GM10847 (cell line): ENCODE data around the gene EPAS1.

Source experiments
- POLR2A ChIP-seq: IDR thresholded peaks from 2 replicates; pipeline ENCODE4 v1.6.1; 2011; ENCODE audit not compliant: insufficient read length; ENCODE audit errors: extremely low read depth

EPAS1 gene

DNA sequence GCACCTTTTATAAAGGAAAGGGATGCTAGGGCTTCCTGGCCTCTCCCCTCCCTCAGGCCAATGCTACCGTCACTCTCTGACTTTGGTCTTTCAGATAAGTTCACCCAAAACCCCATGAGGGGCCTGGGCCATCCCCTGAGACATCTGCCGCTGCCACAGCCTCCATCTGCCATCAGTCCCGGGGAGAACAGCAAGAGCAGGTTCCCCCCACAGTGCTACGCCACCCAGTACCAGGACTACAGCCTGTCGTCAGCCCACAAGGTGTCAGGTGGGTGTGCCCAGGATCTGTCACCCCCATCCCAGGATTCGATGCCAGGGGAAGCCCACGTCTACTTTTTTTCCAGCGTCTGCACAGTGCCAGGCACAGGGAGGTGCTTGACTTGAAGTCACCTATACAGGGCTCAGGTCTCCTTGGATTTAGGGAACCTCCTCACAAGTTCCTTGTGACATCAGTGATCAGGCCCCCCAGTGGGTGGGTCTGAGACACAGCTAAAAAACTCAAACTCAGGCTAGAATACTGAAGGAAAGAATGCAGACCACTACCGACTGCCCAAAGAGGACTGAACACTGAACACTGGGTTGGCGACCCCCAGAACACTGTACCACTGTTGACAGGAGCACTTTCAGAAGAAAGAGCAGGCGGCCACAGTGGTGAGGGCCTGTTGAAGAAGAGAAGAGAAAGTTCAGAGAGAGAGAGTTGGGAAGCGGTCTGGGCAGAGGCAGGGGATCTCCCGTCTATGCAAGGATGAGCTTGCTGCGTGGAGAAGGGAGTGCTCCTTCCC, 85.3 kb downstream of the EPAS1 start:
- no peak for TF ChIP-seq POLR2A

DNA sequence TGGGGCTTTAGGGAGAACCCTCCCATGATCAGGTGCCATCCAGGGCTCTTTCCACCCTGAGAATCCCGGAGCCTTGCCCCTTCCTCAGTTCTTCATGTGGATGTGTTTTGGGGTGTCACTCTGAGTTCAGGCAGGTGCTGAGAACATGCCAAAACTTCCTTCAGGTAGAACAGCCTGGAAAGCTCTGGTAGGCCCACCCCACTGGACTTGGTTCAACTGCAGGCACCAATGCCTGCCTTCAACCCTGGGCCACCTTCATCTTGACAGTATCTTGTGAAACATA, 85.8 kb downstream of the EPAS1 start:
- no peak for TF ChIP-seq POLR2A

DNA sequence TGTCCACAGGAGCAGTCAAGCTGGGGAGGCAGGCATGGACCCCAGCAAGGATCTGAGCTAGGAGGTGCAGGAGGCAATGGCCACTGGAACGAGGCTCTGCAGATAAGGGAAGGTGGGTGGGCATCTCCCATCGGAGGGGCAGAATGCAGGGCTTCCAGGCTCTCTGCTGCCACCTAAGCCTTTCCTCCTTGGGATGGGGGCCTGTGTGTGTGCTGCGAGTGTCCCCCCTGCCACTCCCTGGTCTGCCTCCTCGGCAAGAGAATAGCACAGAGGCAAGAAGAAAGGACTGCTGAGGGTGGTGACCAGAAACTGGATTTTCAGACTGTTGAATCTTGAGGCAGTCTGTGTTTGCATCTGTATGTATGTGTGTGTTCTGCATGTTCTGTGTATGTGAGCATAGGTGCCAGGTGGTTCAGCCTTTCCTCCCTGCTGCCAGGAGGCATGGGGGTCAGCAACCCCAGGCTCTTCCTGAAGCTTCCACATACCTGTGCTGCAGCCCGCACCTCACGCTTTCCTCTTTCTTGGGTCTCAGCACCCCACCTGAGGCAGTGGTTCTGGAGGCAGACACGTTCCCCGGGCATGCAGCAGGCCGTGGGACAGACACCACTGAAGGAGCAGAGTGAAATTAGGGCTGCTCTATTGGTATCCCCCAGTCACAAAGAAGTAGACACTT, 86.7 kb downstream of the EPAS1 start:
- no peak for TF ChIP-seq POLR2A

DNA sequence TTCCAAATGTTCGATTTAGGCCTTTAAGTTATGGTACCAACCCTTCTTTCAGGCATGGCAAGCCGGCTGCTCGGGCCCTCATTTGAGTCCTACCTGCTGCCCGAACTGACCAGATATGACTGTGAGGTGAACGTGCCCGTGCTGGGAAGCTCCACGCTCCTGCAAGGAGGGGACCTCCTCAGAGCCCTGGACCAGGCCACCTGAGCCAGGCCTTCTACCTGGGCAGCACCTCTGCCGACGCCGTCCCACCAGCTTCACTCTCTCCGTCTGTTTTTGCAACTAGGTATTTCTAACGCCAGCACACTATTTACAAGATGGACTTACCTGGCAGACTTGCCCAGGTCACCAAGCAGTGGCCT, 87.2 kb downstream of the EPAS1 start:
- TF ChIP-seq POLR2A, result no peak

DNA sequence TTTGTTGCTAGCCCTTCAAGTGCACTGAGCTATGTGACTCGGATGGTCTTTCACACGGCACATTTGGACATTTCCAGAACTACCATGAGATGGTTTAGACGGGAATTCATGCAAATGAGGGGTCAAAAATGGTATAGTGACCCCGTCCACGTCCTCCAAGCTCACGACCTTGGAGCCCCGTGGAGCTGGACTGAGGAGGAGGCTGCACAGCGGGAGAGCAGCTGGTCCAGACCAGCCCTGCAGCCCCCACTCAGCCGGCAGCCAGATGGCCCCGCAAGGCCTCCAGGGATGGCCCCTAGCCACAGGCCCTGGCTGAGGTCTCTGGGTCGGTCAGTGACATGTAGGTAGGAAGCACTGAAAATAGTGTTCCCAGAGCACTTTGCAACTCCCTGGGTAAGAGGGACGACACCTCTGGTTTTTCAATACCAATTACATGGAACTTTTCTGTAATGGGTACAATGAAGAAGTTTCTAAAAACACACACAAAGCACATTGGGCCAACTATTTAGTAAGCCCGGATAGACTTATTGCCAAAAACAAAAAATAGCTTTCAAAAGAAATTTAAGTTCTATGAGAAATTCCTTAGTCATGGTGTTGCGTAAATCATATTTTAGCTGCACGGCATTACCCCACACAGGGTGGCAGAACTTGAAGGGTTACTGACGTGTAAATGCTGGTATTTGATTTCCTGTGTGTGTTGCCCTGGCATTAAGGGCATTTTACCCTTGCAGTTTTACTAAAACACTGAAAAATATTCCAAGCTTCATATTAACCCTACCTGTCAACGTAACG, 88.8 kb downstream of the EPAS1 start:
- TF ChIP-seq POLR2A, result no peak

DNA sequence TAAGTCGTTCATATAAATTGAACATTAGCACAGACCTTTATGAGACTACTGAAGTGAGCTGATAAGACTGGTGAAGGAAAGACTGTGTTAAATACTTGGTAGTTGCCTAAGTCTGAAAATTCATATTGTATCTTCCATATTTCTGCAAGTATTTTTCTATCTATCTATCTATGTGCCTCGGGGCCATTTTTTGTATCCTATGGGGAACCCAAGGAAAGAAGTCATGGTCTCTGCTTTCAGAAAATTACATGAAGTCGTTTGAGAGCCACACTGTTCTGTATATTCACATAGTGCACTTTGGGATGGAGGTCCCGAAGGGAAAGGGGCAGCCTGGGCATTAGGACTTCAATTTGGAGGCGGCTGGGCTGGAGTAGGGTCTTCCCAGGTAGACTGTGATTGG, 89.6 kb downstream of the EPAS1 start:
- TF ChIP-seq POLR2A, result no peak

DNA sequence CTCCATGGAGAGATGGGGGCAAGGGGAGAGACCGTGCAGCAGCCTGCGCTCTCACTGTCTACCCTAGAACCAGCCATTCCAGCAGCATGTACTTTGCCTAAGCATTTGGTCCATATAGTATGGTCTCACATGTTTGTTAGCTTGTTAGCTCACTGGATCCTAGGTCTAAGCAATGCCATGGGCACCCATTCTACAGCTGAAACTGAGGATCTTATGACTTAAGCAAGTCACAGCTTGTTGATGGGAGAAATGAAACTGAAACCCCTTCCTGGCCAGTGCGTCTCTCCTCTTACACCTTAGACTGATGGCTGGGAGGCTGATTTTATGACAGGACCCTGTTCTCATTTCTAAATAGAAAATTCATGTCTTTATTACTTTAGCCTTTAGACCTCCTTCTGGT, 90.1 kb downstream of the EPAS1 start:
- no peak for TF ChIP-seq POLR2A

DNA sequence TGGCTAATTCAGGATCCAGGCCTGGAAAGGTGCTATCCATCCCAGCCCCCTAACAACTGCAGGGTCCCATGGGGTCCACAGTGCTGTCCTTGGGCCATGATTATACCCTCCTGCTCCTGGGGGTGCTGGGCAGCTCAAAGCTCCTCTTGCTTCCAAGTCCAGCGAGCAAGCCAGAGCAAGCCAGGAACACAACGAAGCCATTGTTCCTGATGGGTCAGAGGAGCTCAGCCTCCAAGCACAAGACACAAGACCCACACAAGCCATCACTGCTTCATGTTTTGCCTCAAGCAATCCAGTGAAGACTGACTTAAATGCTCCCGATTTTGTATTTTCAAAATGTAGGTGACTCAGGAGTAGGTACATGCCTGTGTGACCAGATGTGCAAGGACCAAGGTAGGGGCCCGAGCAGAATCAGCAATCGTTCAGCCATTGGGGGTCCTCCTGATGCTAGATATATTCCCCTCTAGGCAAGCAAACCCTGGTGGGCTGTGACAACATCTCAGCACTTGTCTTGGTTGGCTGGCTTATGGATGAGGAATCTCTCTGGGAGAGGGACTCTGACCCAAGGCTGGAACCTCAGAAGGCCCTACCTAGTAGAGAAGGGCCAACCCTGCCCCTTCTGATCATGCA, 90.8 kb downstream of the EPAS1 start:
- no peak for TF ChIP-seq POLR2A

DNA sequence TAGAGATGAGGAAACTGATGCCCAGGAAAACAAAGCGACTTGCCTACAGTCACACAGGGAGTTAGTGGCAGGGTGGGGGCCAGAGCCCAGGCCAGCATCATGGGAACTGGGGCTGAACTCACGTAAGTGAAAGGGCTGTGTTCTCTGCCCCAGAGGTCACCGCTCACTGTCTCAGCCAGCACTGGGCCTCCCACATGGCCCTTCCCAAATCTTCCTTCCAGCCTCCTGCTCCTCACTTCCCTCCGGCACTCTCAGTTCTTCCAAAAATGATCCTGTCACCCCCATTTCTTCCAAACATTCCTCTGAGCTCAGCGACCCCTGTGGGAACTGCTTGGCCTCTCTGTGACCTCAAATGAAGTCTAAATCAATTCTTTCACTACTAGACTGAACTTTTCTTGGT, 91.7 kb downstream of the EPAS1 start:
- TF ChIP-seq POLR2A, result no peak

DNA sequence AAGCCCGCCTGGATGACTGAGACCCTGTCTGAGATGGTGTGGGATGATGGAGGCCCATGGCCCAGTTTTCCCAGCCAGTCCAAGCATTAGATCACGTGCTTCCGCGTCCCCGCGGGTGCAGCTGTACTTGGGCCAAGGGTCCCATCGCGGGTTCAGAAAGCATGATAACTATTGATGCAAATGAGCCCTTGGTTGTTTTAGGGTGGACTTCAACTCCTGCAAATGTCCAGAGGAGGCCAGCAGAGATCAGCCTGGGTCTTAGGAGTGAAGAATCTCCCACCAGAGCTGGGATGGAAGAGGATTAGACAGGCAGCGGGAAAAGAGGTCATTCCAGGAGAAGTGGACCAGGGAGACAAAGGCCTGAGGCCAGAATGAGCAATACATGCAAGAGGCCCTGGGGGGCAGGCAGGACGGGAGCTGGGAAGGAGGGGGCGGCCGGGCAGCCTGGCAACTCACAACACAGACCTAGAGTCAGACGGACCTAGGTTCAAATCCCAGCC, 92.3 kb downstream of the EPAS1 start:
- no peak for TF ChIP-seq POLR2A

DNA sequence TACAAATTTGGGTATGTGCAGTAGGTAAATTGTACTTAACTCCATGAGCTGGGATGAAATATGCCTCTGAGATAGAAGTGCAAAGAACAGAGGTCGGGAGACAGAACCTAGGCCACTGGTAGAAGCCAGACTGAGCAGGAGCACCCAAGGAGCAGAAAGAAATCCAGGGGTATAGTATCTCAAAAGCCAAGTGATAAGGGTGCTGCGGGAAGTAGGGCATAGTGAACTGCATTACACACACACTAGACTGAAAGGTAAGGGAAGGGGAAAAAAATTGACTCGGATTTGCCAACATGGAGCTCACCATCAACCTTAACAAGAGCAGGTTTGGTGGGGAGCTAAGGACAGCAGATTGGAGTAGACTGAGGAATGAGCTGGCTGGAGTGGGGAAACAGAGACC, 92.8 kb downstream of the EPAS1 start:
- TF ChIP-seq POLR2A, result no peak

DNA sequence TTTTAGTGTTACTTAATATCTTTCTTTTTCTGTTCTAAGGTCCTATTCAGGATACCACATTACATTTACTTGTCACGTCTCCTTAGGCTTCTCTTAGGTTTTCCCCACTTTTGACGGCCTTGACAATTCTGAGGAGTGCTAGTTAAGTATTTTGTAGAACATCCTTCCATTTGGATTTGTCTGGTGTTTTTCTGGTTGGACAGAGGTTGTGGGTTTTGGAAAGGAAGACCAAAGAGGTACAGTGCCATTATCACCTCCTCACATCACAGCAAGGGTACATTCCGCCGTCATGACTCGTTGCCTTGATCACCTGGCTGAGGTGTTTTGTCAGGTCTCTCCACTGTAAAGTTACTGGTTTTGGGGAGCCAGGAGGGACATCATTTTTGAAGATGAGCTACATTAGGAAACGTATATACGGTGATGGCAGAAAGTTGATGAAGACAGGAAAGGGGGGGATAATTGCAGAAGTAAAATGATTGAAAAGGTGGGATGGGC, 93.7 kb downstream of the EPAS1 start:
- TF ChIP-seq POLR2A, result no peak

DNA sequence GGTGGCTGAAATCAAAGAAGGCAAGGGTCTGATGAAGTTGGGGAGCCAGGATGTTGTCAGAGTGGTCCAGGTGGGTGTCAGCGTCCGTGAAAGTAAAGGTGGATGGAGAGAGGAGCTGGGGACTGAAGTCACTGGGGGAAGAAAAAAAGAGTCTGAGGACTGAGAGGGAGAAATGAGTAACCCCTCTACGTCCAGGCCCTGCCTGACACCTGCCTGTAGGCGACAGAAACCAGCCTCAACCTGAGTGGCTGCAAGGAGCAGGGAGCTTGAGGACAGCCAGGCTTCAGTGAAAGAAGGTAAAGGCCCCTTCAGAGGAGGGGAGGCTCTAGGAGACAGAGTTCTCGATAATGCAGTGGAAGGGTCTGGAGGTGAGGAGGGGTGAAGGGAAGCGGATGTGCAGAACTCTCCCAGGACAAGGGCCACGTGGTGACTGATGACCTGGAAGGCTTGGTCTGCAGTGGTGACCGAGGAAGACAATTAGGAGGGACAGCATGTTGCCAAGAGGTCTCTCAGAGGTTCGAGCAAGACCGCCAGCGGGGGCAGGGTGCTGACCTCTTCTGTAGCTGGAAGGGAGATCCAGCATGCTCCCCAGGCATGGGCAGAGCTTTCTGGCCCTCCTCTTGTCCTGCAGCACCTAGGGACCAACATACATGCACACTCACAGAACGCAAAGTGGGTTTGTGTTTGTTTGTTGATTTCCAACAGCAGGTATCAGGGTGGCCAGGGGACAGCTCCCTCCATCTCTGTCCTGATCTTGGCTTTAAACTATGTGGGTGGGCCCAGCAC, 95.5 kb downstream of the EPAS1 start:
- no peak for TF ChIP-seq POLR2A

DNA sequence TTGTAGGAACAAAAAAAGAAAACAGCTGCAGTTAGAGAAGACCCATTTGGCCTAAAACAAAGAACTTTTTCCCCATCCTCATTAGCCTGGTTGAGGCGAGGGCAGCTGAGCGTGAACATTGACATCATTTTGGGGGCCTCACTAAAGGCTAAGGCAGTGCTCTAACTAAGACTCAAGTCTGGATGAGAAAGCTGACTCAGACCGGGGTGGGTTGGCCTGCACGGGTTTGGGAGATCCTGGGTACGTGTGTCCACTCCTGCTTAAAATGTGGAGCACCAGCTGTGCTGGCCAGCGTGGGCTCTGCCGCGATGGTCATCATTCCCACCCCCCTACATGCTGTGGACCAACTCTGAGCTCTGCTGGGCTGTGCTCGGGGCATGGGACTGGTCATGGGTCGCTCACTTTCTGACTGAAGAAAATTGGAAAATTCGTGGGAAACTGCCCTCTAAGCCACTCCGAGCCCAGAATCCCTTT, 96.2 kb downstream of the EPAS1 start:
- TF ChIP-seq POLR2A, result no peak

DNA sequence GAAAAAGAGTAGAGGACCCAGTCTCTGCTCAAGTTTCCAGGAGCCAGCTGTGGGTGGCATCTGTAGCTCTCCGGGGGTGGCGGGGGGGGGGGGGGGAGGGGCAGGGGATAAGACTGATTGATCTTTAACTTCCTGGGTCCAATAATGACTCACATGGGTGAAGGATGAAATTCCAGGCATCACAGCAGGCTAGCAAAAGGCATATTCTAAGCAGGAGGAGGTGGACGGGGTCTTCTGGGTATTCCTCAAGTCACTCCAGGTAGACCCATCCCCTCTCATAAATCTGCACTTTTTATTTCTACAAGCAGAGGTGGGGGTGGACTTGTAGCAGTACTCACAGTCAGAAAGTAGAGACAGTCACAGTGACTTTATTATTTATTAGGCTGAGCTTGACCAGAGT, 96.7 kb downstream of the EPAS1 start:
- TF ChIP-seq POLR2A, result no peak
